ENCODE data around the gene GABRG3.

The GABRG3 gene

DNA sequence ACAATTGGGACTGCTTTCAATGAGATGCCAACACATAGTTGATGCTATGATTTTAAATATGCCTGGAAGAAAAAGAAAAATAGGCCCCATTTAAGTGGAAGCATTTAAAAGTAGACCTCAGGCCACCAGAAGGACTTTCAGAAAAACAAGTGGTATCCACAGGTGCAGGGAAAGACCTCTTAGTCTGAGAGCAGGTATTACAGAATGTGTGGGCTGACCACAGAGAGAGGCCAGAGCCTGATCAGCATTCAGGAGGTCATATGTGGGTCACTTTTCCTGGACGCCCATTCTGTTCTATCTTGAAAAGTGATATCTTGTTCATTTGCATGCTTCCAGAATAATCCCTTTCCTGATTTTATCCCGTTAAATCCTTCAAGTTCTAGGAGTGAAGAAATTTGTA, 95.5 kb downstream of the GABRG3 start:
- Histone ChIP-seq H3K27me3 (ENCODE audit: control insufficient read depth, insufficient read depth, low read length) (no peaks in the 10 kb centered on the region), H3K4me1 (ENCODE audit: control insufficient read depth, insufficient read depth, low read length) (peaks cover 4% of the 10 kb centered on the region), H3K9me3 (ENCODE audit: control insufficient read depth, insufficient read depth, low read length) (no peaks in the 10 kb centered on the region), H3K9ac (ENCODE audit: low read depth, low read length) (no peak overlapping the region), H3K36me3 (ENCODE audit: control insufficient read depth, insufficient read depth, low read length) (no peaks in the 10 kb centered on the region), H3K4me3 (ENCODE audit: low read depth, low read length) (no peak overlapping the region)

DNA sequence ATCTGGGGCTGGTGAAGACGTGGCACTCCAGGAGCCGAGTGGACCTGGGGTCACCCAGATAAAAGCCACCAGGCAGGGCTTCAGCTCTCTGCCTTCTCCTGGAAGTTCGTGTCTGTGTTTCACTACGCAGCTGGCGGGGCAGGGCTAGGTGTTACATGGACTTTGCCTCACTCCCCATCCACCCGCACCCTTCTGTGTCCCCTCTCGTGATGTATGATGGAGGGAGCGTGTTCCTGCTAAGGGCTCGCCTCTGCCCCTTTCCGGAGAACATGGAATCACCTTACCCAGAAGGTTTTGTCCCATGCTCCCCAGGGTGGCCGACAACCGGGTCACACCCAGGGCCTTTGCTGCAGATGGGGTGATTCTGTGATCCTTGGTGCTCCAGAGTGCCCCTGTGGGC, 96.2 kb downstream of the GABRG3 start:
- Histone ChIP-seq H3K4me1 (ENCODE audit: control insufficient read depth, insufficient read depth, low read length) (peaks cover 4% of the 10 kb centered on the region), H3K9ac (ENCODE audit: low read depth, low read length) (no peak overlapping the region), H3K36me3 (ENCODE audit: control insufficient read depth, insufficient read depth, low read length) (no peaks in the 10 kb centered on the region), H3K4me3 (ENCODE audit: low read depth, low read length) (no peak overlapping the region), H3K9me3 (ENCODE audit: control insufficient read depth, insufficient read depth, low read length) (no peaks in the 10 kb centered on the region), H3K27me3 (ENCODE audit: control insufficient read depth, insufficient read depth, low read length) (no peaks in the 10 kb centered on the region)

DNA sequence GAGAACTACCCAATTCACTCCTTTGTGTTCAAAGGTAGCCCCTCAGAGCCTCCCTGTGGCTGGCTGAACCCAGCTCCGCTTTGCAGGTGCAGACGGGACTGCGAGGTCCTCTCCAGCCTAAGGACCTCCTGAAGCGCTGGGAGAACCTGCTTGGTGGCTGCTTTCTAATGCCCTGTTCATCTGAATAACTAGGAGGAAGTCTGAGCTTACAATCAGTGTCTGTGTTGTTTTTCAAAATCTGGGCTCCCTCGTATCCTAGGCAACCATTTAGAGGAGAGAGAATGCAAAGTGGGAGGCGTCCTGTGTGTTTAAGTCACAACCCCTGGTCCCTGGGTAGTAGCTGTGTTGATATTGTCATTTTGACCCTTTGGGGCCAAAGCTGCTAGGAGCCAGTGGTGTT, 99.9 kb downstream of the GABRG3 start:
- no peaks in the 10 kb centered on the region for H3K9me3 ChIP-seq (ENCODE audit: control insufficient read depth, insufficient read depth, low read length)
- H3K4me3 ChIP-seq (ENCODE audit: low read depth, low read length): no peak overlapping the region
- H3K9ac ChIP-seq (ENCODE audit: low read depth, low read length): no peak overlapping the region
- H3K4me1 ChIP-seq (ENCODE audit: control insufficient read depth, insufficient read depth, low read length): peaks cover 4% of the 10 kb centered on the region
- no peaks in the 10 kb centered on the region for H3K27me3 ChIP-seq (ENCODE audit: control insufficient read depth, insufficient read depth, low read length)
- no peaks in the 10 kb centered on the region for H3K36me3 ChIP-seq (ENCODE audit: control insufficient read depth, insufficient read depth, low read length)

DNA sequence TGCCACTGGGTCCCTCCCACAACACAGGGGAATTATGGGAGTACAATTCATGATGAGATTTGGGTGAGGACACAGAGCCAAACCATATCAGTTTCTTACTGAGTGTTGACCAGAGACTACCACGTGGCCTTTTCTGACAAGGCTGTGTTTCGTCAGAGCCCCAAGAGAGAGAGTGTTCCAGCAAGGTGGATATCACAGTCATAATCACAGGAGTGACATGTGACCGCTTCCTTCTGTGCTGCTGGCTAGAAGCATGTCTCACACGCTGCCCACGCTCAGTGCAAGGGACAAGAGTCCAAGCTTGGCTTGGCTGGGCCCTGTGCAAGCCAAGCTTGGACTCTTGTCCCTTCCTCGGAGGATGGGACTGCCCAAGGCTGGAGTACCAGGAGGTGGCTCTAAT, 103.2 kb downstream of the GABRG3 start:
- Histone ChIP-seq H3K27me3 (ENCODE audit: control insufficient read depth, insufficient read depth, low read length) (no peaks in the 10 kb centered on the region), H3K4me3 (ENCODE audit: low read depth, low read length) (no peak overlapping the region), H3K9me3 (ENCODE audit: control insufficient read depth, insufficient read depth, low read length) (no peaks in the 10 kb centered on the region), H3K4me1 (ENCODE audit: control insufficient read depth, insufficient read depth, low read length) (peaks cover 4% of the 10 kb centered on the region), H3K36me3 (ENCODE audit: control insufficient read depth, insufficient read depth, low read length) (no peaks in the 10 kb centered on the region), H3K9ac (ENCODE audit: low read depth, low read length) (no peak overlapping the region)

DNA sequence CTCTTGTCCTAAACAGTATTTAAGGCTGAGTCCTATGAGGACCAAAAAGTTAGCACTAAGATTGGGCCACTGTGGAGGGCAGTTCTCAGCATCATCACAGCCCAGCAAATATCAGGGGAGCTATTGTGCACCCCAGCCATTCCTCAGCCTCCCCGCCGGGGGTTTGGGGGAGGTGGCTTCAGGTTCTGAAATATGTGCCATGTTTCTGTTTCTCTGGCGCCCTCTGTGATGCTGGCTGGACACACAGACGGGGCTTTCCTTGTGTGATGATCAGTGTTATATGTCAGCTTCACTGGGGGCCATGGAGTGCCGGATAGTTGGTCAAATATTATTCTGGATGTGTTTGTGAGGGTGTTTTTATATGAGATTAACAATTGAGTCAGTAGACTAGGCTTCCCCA, 106.8 kb downstream of the GABRG3 start:
- H3K4me1 ChIP-seq (ENCODE audit: control insufficient read depth, insufficient read depth, low read length): no peaks in the 10 kb centered on the region
- no peaks in the 10 kb centered on the region for H3K36me3 ChIP-seq (ENCODE audit: control insufficient read depth, insufficient read depth, low read length)
- H3K9me3 ChIP-seq (ENCODE audit: control insufficient read depth, insufficient read depth, low read length): no peaks in the 10 kb centered on the region
- no peak overlapping the region for H3K9ac ChIP-seq (ENCODE audit: low read depth, low read length)
- no peak overlapping the region for H3K4me3 ChIP-seq (ENCODE audit: low read depth, low read length)
- no peaks in the 10 kb centered on the region for H3K27me3 ChIP-seq (ENCODE audit: control insufficient read depth, insufficient read depth, low read length)

DNA sequence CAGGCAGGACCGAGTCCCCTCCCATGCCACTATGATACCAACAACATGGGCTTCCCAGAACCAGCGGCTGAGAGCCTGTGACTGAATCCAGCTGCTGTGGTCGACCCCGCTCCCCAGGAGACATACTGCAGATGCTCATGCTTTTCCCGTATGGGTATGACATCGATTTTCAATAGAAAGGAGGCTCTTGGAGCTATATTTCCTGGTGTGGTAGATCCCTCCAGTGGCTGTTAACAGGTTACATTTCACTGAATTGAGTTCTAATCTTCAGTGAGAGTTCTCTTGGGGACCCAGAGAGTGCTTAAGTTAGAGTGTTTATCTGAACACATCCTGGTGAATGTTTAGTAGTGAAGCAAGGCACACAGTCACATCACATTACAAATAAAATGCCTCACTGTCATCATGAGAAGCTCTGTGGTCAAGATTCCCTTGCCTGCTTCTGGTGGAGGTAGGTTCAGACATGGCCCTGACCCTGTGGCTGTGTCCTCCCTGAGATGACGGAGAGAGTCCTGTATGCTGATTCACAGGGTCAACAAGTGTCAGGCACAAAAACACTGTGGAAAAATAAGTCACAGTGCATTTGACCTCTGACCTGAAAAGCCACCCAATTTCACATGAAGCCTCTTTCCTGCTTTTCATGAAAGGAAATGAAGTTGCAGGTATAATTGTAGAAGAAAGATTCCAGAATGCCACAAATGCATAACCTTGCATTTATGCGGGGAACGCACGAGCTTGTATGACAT, 110.9 kb downstream of the GABRG3 start:
- no peak overlapping the region for H3K4me3 ChIP-seq (ENCODE audit: low read depth, low read length)
- H3K36me3 ChIP-seq (ENCODE audit: control insufficient read depth, insufficient read depth, low read length): no peaks in the 10 kb centered on the region
- peaks cover 10% of the 10 kb centered on the region for H3K4me1 ChIP-seq (ENCODE audit: control insufficient read depth, insufficient read depth, low read length)
- no peak overlapping the region for H3K9ac ChIP-seq (ENCODE audit: low read depth, low read length)
- H3K27me3 ChIP-seq (ENCODE audit: control insufficient read depth, insufficient read depth, low read length): no peaks in the 10 kb centered on the region
- H3K9me3 ChIP-seq (ENCODE audit: control insufficient read depth, insufficient read depth, low read length): no peaks in the 10 kb centered on the region

DNA sequence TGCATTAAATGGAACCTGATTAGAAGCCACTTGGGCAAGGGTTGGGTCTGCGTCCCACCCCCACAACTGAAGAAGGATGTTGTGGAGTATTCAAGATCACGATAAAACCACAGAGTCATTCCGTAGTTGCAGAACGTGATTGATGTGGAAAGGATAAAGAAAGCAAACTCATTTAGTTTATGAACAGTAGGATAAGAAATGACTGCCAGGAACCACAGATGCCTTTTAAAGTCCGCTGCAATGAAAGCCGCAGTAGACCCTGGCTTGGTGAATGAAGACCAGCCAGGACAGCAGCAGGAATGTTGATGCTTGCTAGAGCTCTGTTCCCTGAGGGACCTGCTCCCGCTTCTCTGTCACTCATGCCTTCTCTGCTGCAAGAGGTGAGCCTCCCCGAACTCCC, 111.5 kb downstream of the GABRG3 start:
- Histone ChIP-seq H3K4me1 (ENCODE audit: control insufficient read depth, insufficient read depth, low read length) (peaks cover 10% of the 10 kb centered on the region), H3K9me3 (ENCODE audit: control insufficient read depth, insufficient read depth, low read length) (no peaks in the 10 kb centered on the region), H3K36me3 (ENCODE audit: control insufficient read depth, insufficient read depth, low read length) (no peaks in the 10 kb centered on the region), H3K9ac (ENCODE audit: low read depth, low read length) (no peak overlapping the region), H3K4me3 (ENCODE audit: low read depth, low read length) (no peak overlapping the region), H3K27me3 (ENCODE audit: control insufficient read depth, insufficient read depth, low read length) (no peaks in the 10 kb centered on the region)

DNA sequence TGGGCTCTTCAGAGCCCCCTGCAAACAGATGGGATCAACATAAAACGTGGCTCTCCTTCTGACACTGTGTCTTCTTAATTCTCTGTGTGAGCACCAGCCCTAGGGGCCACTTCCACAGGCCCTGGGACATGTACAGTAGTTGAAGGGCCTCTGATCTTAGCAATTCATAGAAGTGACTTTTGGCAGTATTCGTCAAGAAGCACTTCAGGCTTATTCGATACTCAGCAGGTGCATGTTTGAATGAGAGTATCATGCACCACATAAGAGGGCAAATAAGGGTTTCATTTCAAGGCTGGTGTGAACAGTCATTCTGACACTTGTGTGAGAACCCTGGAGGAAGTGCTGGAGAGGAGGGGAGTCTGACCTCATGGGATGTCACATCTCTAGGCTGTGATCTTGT, 113.9 kb downstream of the GABRG3 start:
- H3K9ac ChIP-seq (ENCODE audit: low read depth, low read length): no peak overlapping the region
- no peak overlapping the region for H3K4me3 ChIP-seq (ENCODE audit: low read depth, low read length)
- H3K27me3 ChIP-seq (ENCODE audit: control insufficient read depth, insufficient read depth, low read length): no peaks in the 10 kb centered on the region
- no peaks in the 10 kb centered on the region for H3K36me3 ChIP-seq (ENCODE audit: control insufficient read depth, insufficient read depth, low read length)
- H3K4me1 ChIP-seq (ENCODE audit: control insufficient read depth, insufficient read depth, low read length): peaks cover 10% of the 10 kb centered on the region
- H3K9me3 ChIP-seq (ENCODE audit: control insufficient read depth, insufficient read depth, low read length): no peaks in the 10 kb centered on the region

DNA sequence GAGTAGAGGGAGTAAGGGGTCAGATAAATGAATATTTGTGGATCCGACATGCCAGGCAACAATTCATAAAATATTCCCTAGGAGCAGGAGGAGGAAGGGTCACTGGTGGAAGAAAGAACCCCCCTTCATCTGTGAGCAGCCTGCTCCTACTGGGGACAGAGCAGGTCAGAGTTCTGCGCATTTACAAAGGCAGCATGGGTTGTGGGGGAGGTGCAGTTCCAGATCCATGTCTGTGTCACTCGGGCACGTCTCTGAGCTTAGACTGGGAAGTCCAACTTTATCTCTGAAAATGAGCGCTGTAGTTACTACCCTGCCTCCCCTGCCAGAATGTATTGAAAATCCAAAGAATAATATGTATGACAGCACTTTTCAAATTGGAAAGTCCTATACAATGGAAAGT, 115.2 kb downstream of the GABRG3 start:
- no peaks in the 10 kb centered on the region for H3K9me3 ChIP-seq (ENCODE audit: control insufficient read depth, insufficient read depth, low read length)
- no peak overlapping the region for H3K9ac ChIP-seq (ENCODE audit: low read depth, low read length)
- no peak overlapping the region for H3K4me3 ChIP-seq (ENCODE audit: low read depth, low read length)
- no peaks in the 10 kb centered on the region for H3K36me3 ChIP-seq (ENCODE audit: control insufficient read depth, insufficient read depth, low read length)
- H3K27me3 ChIP-seq (ENCODE audit: control insufficient read depth, insufficient read depth, low read length): no peaks in the 10 kb centered on the region
- peaks cover 10% of the 10 kb centered on the region for H3K4me1 ChIP-seq (ENCODE audit: control insufficient read depth, insufficient read depth, low read length)

DNA sequence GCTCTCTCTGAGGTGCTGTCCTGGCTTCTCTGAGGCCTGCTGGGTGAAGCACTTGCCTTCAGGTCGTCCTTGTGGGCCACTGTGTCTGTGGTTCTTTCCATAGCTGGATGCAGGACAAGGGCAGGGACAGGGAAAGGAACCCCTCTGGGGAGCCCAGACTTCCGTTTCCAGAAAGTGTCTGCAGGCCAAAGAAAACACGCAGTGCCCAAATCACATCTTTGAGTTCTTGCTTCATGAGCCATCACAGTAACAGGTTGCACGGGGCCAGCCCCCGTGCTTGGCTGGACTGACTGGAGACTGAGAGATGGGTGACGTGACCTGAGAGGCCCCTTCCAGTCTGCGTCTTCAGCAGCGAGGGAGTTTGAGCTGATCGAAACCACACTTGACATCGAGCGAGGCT, 115.8 kb downstream of the GABRG3 start:
- Histone ChIP-seq H3K9ac (ENCODE audit: low read depth, low read length) (no peak overlapping the region), H3K27me3 (ENCODE audit: control insufficient read depth, insufficient read depth, low read length) (no peaks in the 10 kb centered on the region), H3K9me3 (ENCODE audit: control insufficient read depth, insufficient read depth, low read length) (no peaks in the 10 kb centered on the region), H3K4me1 (ENCODE audit: control insufficient read depth, insufficient read depth, low read length) (peaks cover 10% of the 10 kb centered on the region), H3K36me3 (ENCODE audit: control insufficient read depth, insufficient read depth, low read length) (no peaks in the 10 kb centered on the region), H3K4me3 (ENCODE audit: low read depth, low read length) (no peak overlapping the region)

DNA sequence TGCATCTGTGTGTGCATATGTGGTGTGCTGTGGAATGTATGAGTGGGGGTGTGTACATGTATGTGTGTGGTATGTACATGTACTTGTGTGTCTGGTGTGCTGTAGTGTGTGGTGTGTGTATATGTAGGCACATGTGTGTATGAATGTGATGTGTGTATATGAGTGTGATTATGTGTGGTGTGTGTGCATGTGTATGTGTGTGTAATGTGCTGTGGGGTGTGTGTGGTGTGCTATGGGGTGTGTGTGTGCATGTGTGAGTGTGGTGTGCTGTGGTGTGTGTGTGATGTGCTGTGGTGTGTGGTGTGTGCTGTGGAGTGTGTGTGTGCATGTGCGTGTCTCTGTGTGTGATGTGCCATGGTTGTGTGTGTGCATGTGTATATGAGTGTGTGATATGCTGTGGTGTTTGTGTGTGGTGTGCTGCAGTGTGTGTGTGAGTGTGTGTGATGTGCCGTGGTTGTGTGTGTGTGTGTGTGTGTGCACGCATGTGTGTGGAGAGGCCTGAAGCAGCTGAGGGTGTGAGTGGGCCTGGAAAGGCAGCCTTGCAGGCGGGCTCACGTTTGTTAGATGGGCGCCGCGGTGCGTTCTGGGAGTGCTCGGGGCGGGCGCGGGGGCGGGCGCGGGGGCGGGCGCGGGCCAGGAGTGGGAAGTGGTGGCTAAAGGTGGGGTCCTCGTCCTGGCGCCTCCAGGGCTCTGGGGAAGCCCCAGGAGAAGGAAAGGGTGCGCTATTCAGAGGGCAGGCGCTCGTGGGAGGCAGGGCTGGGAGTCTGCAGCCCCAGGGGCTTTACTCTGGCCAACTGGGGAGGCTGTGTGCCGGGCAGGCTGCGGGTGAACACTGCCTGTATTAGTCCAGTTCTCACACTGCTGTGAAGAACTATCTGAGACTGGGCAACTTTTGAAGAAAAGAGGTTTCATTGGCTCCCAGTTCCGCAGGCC, 116.9 kb downstream of the GABRG3 start:
- H3K9me3 ChIP-seq (ENCODE audit: control insufficient read depth, insufficient read depth, low read length): no peaks in the 10 kb centered on the region
- H3K27me3 ChIP-seq (ENCODE audit: control insufficient read depth, insufficient read depth, low read length): no peaks in the 10 kb centered on the region
- no peak overlapping the region for H3K4me3 ChIP-seq (ENCODE audit: low read depth, low read length)
- H3K9ac ChIP-seq (ENCODE audit: low read depth, low read length): no peak overlapping the region
- peaks cover 10% of the 10 kb centered on the region for H3K4me1 ChIP-seq (ENCODE audit: control insufficient read depth, insufficient read depth, low read length)
- H3K36me3 ChIP-seq (ENCODE audit: control insufficient read depth, insufficient read depth, low read length): no peaks in the 10 kb centered on the region
